ENCODE data around the gene ZG16B.

The ZG16B gene

GRCh38 chr16:2825049-2825742 is 4.9 kb upstream of the ZG16B start:
- peak; percentile 6 for DNase-seq

- DNase-seq = peak; percentile 13
Measured at GRCh38 chr16:2825906-2826305, 4.2 kb upstream of the ZG16B start.

- DNase-seq = no peak
Measured at GRCh38 chr16:2826591-2827373, 3.3 kb upstream of the ZG16B start.

- DNase-seq = no peak
Measured at GRCh38 chr16:2827374-2827791, 2.7 kb upstream of the ZG16B start.

GRCh38 chr16:2827831-2828520 is 2.1 kb upstream of the ZG16B start:
- no peak for DNase-seq

- no peak for DNase-seq
Measured at GRCh38 chr16:2828521-2828840, 1.6 kb upstream of the ZG16B start.

- no peak for DNase-seq
Measured at GRCh38 chr16:2828876-2829430, 1.1 kb upstream of the ZG16B start.

GRCh38 chr16:2830355-2830695 is 222 bp downstream of the ZG16B start:
- DNase-seq = no peak

- DNase-seq = no peak
Measured at GRCh38 chr16:2831203-2831602, 1.1 kb downstream of the ZG16B start.

GRCh38 chr16:2833776-2834175 is 3.7 kb downstream of the ZG16B start:
- DNase-seq = no peak

- DNase-seq = no peak
Measured at GRCh38 chr16:2834968-2835367, 4.9 kb downstream of the ZG16B start.

- no peak for DNase-seq
Measured at GRCh38 chr16:2835638-2836493, 5.8 kb downstream of the ZG16B start.

GRCh38 chr16:2836646-2837508 is 6.8 kb downstream of the ZG16B start:
- DNase-seq = no peak

GRCh38 chr16:2838928-2839327 is 8.8 kb downstream of the ZG16B start:
- DNase-seq = peak; percentile 75

GRCh38 chr16:2839650-2840450 is 9.7 kb downstream of the ZG16B start:
- no peak for DNase-seq

GRCh38 chr16:2840914-2841313 is 10.8 kb downstream of the ZG16B start:
- DNase-seq = no peak

GRCh38 chr16:2841606-2842339 is 11.7 kb downstream of the ZG16B start:
- DNase-seq = no peak

- DNase-seq = no peak
Measured at GRCh38 chr16:2842340-2843000, 12.4 kb downstream of the ZG16B start.

GRCh38 chr16:2843526-2843925 is 13.4 kb downstream of the ZG16B start:
- no peak for DNase-seq

- DNase-seq = no peak
Measured at GRCh38 chr16:2845116-2845515, 15.0 kb downstream of the ZG16B start.

Measured in right forelimb (tissue), 1 donor.